Measurements from ENCODE around the gene WNT11. TPM values are rescaled to one million over a fixed set of nuclear protein-coding genes. Genes with fewer than 3 reads are reported as not detected.
"Not testable (repeated sequence)": the region's sequence is repeated elsewhere in the genome, so short reads cannot be mapped to it uniquely, and the experiment has no call there.

WNT11 gene
- total RNA-seq, 1 experiment from 2014 or later, result not detected

DNA sequence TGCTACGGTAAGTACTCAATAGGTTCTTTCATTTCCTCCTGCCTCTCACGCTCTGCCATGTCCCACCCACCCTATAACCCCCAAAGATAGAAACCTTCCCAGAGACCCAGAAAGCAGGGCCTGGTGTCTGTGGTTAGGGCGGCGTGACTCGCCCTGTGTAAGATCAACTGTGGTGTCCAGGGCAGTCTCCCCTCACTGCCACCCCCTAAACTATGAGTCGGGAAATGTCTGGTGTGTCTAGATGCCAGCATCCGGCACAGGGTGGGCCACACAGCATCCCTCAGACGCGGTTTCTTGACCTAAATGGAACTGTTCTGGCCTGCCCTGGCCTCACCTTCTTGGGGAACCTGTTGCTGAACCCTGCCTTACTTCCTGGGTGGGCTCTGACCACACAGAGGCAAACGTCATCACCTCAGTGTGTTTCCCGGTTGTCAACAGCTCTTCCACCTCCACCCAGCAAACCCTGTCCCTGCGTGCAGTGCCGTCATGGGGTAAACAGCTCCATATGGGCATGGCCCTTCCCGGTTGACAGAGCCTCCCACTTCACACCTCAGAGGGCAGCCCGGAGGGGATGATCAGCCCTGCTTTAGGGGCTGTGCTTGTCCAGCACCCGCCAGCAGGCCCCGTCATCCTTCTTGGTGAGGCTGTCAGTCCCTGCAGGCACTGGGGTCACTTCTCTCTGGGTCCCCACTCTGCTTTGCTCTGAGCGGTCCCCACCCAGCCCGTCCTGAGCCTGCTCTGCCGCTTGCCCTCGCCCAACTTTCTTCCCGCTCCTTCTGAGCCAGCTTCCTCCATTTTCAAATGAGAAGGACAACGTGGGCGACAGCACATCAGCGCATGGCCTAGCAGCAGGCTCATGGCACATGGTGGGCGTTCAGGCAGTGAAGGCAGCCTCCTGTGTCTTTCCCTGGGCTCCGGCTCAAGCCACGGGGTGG is 6.0 kb downstream of the WNT11 start:
- H3K4me3 ChIP-seq, result no peak overlapping the region
- DNase-seq, result no peak
- H3K27me3 ChIP-seq, result no peaks in the 10 kb centered on the region
- no peaks in the 10 kb centered on the region for H3K36me3 ChIP-seq
- H3K9me3 ChIP-seq, result no peaks in the 10 kb centered on the region

DNA sequence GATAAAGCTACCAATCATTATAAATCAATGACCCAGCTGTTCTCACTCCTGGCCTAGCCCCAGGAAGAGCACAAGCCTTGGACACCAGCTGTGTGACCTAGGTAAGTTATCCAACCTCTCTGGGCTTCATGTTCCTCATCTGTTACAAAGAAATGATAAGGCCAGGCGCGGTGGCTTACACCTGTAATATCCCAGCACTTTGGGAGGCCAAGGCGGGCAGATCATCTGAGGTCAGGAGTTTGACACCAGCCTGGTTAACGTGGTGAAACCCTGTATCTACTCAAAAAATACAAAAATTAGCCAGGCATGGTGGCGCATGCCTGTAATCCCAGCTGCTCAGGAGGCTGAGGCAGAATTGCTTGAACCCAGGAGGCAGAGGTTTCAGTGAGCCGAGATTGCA is 7.6 kb downstream of the WNT11 start:
- not testable (repeated sequence) for H3K27me3 ChIP-seq, DNase-seq, H3K36me3 ChIP-seq, H3K4me3 ChIP-seq, H3K9me3 ChIP-seq

DNA sequence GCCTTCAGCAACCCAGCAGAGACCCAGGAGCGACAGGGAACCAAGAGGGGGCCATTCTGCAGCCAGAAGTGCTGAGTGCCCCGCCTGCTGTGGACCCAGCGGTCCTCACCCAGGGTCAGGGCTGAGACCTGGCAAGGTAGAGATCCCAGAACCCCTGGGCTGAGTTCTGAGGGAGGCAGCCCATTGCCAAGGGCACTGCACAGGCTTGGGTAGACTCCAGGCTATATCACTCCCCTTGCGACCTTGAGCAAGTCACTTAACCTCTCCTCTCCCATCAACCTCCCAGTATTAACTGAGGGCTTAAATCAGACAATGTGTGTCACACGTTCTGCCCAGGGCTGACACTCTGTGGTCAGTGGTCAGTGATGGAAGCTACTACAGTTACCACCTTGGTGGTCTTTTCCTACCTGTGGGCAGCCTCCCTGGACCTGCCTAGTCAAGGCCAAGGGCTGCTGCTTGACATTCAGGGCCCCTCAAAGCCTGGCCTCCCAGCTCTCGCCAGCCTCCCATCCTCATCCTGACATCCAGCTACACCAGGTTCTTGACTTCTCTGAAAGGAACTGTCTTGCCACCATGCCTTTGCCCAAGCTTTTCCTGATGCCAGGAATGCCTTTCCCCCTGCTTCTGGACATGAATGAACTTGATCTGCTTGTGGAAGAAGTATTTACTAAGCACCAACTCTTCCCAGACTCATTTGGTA is 8.2 kb downstream of the WNT11 start:
- no peak for DNase-seq
- H3K27me3 ChIP-seq, result no peaks in the 10 kb centered on the region
- no peaks in the 10 kb centered on the region for H3K36me3 ChIP-seq
- no peaks in the 10 kb centered on the region for H3K9me3 ChIP-seq
- no peak overlapping the region for H3K4me3 ChIP-seq

DNA sequence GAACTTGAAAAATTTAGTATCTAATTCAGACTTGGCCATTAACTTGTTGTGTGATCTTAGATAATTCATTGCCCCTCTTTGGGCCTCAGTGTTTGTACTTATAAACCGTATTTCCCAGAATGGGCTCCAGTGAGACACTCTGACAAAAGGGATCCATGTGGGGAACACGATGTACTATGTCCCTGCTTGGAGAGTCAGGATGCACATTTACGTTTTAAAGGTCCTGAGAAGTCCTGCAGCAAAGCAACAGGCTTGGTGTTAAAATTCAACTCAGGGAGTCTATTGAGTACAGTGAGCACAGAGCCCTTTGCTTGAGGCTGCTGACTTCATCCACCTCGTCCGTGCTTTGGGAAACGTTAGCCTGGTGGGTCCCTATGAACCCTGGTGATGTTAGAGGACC is 9.0 kb downstream of the WNT11 start:
- Histone ChIP-seq H3K4me3 (no peak overlapping the region), H3K9me3 (no peaks in the 10 kb centered on the region), H3K27me3 (no peaks in the 10 kb centered on the region), H3K36me3 (no peaks in the 10 kb centered on the region)
- DNase-seq, result no peak

DNA sequence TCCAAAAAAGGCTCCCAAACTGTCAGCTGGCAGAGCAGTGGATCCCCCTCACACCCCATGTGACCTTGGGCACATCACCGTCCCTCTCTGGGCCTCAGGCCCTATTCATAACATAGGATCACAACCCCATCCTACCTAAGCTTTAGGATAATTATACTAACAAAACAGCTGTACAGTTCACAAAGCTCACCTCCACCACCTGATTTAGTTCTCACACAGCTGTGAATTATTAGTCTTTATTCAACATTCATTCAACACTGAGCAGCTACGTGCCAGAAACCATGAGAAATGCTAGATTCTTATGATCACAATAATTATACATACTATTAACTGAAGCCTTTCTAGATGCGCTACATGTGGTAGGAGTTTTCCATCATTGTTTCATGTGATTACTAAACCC is 9.5 kb downstream of the WNT11 start:
- DNase-seq, result no peak
- Histone ChIP-seq H3K4me3 (no peak overlapping the region), H3K27me3 (no peaks in the 10 kb centered on the region), H3K9me3 (no peaks in the 10 kb centered on the region), H3K36me3 (no peaks in the 10 kb centered on the region)

DNA sequence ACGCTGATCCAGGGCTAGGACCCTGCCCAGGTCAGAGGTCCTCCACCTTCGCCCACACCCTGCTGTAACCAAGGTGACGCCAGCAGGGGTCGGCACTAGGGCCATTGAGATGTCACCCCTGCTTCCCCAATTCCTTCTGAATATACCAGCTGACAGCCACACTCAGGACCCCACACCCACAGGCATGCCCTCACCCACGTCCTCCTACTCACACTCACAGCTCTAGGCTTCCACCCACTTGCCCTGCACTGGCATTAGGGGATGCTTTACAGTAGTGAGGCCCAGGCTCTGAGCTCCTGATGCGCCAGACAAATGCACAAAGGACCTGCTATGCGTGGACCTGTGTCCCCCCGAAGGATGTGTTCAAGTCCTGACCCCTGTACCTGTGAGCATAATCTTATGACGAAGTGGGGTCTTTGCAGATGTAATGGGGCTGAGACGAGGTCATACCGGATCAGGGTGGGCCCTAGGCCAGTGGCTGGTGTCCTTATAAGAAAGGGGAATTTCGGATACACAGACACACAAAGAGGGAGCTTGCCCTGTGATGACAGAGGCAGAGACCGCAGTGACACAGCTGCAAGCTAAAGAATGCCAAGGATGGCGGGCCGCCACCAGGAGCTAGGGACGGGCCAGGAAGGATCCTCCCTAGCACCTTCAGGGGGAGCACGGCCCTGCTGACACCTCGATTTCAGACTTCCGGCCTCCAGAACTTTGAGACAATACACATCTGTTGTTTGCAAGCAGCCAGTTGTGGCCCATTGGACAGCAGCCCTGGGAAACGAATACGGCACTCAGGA is 11.2 kb downstream of the WNT11 start:
- H3K36me3 ChIP-seq, result no peaks in the 10 kb centered on the region
- no peaks in the 10 kb centered on the region for H3K9me3 ChIP-seq
- no peak overlapping the region for H3K4me3 ChIP-seq
- DNase-seq, result no peak
- no peaks in the 10 kb centered on the region for H3K27me3 ChIP-seq

DNA sequence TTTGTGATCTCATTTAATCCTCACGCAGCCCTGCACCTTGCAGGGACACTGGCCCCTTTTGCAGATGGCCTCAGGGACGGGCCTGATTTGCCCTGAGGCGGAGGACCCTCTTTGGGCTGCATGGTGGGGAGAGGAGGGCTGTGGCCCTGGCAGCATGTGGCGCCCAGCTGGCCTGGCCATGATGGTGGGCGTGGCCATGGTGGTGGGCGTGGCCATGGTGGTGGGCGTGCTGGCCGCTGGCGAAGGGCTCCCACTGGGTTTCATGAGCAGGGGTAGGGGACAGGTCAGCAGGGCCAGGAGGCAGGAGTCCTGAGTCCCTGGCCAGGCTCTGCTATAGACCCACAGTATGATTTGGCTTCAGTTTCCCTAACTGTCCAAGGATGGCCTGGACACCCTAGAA is 13.1 kb downstream of the WNT11 start:
- Histone ChIP-seq H3K27me3 (no peaks in the 10 kb centered on the region), H3K36me3 (no peaks in the 10 kb centered on the region), H3K4me3 (no peak overlapping the region), H3K9me3 (no peaks in the 10 kb centered on the region)
- DNase-seq, result no peak

DNA sequence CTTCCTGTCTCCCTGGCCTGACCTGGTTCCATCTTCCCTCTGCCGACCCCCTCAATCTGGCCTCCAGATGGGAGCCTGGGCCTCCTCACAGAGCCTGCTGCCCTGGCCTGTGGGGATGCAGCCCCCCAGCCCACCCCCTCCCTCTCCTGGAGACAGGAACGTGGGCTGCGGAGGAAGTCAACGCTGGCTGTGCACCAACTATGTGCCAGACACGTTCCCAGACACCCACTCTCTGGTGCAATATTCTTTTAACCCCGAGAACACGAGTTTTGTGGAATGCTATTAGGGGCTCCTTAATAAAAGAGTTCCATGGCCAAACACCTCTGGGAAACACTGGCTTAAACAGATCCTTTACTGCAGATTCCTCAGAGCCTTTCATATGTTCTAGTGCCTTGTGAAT is 15.9 kb downstream of the WNT11 start:
- no peak overlapping the region for H3K4me3 ChIP-seq
- H3K27me3 ChIP-seq, result no peaks in the 10 kb centered on the region
- DNase-seq, result no peak
- H3K36me3 ChIP-seq, result no peaks in the 10 kb centered on the region
- H3K9me3 ChIP-seq, result no peaks in the 10 kb centered on the region

DNA sequence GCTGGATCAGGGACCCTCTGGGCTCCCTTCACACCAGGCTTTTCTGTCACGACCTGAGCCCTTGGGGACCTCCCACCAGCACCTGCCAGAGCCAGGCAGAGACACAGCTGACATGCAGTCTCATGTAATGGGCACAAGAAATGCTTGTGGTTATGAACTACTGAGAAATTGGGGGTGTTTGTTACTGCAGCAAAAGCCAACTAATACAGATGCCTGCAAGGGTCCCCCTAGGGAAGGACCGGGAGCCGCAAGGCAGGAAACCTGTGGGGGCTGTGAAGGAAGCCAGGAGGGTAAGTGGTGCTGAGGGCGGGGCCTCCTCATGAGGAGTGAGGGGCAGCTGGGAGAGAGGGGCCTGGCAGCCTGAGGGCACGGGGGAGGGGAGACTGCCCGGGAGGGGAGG is 16.6 kb downstream of the WNT11 start:
- Histone ChIP-seq H3K36me3 (no peaks in the 10 kb centered on the region), H3K4me3 (no peak overlapping the region), H3K27me3 (no peaks in the 10 kb centered on the region), H3K9me3 (no peaks in the 10 kb centered on the region)
- no peak for DNase-seq

DNA sequence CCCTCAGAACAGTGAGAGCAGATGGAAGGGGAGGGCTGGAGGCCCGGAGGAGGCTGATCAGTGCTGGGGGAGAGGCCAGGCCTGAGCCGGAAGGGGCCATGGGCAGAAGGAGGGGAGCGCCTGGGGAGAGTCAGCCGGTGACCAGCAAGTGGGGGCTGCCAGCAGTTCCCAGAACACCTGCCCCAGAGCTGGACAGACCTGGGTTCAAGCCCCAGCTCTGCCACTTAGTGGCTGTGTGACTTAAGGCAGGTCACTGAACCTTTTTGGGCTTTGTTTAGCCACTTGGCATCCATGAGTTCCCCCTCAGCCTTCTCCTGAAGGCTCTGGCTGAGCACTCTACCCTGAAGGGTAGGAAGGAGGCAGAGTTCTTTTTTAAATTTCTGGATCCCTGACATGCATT is 17.4 kb downstream of the WNT11 start:
- H3K9me3 ChIP-seq, result no peaks in the 10 kb centered on the region
- DNase-seq, result no peak
- no peaks in the 10 kb centered on the region for H3K36me3 ChIP-seq
- no peaks in the 10 kb centered on the region for H3K27me3 ChIP-seq
- no peak overlapping the region for H3K4me3 ChIP-seq

DNA sequence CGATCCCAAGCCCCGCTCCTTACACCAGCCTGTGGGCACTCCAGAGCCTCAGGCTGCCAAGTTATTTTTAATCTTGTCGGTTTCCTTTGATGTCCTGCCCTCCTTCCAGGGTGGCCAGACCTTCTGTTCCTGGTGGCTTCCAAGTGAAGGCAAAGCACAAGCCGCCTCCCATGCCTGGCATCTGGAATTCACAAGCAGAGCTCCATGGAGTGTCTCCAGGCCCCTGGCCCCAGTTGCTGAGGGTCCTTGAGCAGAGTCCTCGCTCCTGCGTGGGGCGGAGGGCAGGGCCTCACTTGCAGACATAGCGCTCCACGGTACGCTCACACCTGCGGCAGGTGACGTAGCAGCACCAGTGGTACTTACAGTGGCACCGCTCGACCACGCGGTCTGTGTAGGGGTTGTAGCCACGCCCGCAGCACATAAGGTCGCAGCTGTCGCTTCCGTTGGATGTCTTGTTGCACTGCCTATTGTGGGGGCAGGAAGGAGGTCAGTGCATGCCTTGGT is 19.5 kb downstream of the WNT11 start:
- DNase-seq, result no peak
- H3K9me3 ChIP-seq, result no peaks in the 10 kb centered on the region
- H3K4me3 ChIP-seq, result no peak overlapping the region
- H3K27me3 ChIP-seq, result no peaks in the 10 kb centered on the region
- no peaks in the 10 kb centered on the region for H3K36me3 ChIP-seq

DNA sequence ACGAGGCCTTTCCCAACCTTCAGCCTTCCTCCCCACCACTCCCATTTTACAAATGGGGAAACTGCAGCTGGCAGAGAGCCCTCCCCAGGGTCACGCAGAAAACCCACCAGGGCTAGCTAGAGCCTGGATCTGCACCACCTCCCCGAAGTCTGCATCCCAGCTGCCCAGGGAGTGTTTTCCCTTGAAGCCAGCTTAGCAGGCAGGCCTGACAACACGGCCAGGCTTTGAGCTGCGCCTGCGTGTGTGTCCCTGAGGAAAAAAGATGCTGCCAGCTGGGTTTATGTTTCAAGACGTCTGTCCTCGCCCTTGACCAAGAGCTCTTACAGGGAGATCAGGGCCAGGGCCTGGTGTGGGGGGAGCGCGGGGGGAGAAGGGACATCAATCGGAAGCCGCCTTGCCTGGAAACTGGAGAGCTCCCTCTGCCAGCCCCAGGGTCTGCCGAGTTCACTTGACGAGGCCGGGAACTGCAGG is 20.3 kb downstream of the WNT11 start:
- Histone ChIP-seq H3K9me3 (no peaks in the 10 kb centered on the region), H3K4me3 (no peak overlapping the region), H3K27me3 (no peaks in the 10 kb centered on the region), H3K36me3 (no peaks in the 10 kb centered on the region)
- DNase-seq, result no peak

DNA sequence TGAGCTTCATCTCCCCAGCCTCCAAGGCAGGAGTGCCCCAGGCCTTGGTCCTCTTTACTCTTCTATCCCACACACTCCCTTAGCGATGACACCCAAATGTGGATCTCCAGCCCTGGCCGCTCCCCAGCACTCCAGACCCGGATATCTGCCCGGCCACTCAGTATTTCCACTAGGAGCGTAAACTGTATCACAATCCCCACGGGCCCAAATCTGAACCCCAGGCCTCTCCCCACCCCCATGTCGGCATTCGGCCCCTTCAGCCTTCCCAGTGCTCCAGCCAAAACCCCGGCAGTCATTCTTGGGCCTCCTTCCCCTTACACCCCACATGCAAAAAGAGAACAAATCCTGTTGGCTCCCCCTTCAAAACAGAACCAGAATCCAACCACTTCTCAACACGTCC is 20.8 kb downstream of the WNT11 start:
- no peaks in the 10 kb centered on the region for H3K27me3 ChIP-seq
- H3K9me3 ChIP-seq, result no peaks in the 10 kb centered on the region

DNA sequence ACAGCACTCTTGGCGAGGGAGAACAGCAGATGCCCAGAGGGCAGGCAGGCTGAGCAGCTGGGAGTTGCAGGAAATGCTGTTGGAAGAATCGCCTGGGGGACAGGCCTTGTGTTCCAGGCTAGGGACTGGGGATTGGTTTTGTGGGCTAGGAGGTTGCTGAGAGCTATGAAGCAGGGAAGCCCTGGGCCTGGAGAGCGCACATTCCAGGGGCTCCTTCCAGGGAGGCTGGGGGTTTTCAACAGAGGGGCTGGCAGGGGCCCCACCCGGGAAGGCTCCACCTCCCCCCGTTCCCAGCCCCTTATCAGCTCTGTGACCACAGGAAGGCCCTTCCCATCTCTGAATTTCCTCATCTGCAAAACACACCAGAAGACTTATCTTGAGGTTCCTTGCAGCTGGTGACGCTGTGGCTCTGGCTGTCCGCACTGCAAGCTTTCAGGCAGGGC is 21.7 kb downstream of the WNT11 start:
- H3K36me3 ChIP-seq, result no peaks in the 10 kb centered on the region
- H3K4me3 ChIP-seq, result no peak overlapping the region
- H3K9me3 ChIP-seq, result no peaks in the 10 kb centered on the region
- no peaks in the 10 kb centered on the region for H3K27me3 ChIP-seq
- DNase-seq, result no peak

More for the DNA sequence above, 20.8 kb downstream of the WNT11 start:
- no peak for DNase-seq
- H3K36me3 ChIP-seq, result no peaks in the 10 kb centered on the region
- no peak overlapping the region for H3K4me3 ChIP-seq

DNA sequence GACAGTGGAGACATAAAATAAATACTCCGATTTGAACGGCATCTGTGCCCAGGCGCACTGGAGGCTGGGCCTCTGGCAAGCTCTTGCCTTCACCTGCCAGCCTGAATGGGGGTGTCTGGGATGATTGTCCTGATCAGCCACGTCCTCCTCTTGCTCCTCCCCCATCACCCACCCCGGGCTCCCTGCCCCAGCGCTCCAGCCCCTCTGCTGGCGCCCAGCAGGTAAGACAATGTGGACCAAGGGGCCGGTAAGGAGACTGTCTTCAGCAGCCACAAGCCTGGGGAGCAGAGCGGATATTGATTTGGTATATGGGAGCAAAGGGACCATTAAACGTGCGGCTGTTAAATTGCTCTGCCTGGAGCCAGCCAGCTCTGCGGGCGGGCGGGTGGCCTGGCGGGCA is 24.9 kb downstream of the WNT11 start:
- no peak for DNase-seq
- Histone ChIP-seq H3K36me3 (no peaks in the 10 kb centered on the region), H3K4me3 (no peak overlapping the region), H3K27me3 (no peaks in the 10 kb centered on the region), H3K9me3 (no peaks in the 10 kb centered on the region)

DNA sequence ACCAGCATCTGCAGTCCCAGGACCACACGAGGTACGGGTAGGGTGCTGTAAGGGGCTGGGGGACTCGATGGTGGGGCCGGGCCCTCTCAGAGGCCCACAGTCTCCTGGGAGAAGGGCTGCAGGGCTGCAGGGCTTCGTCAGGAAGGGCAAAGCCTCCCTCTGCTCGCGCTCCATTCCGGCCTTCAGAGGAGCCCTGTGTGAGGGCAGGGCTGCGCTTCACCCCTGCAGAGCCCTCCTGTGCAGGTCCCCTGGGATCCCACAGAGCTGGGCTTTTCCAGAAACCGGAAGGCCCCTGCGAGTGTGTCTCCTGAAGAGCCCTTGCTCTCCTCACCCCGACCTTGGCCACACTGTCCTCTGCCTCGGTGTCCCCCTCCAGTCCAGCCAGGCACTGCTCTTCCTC is 27.2 kb downstream of the WNT11 start:
- Histone ChIP-seq H3K27me3 (no peaks in the 10 kb centered on the region), H3K36me3 (no peaks in the 10 kb centered on the region), H3K4me3 (no peak overlapping the region), H3K9me3 (no peaks in the 10 kb centered on the region)
- no peak for DNase-seq

DNA sequence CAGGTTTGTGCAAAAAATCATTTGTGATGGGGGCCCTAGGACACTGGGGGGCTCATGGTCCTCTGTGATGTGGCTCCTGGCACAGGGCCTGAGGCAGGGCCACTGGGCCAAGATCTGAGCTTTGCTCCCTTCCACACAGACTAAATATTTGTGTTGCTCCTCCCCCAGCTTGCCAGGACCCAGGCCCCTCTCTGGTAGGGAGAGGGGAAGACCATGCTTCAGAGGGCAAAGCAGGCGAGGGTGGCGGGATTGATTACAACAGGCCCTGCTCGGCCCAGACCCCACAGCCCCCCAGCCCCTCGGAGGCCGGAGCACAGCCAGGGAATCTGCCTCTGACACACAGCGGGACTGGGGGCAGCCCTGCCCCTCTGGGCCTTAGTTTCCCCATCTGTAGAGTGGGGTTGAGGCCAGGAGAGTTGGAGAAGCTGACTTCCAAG is 29.0 kb downstream of the WNT11 start:
- DNase-seq, result no peak
- no peaks in the 10 kb centered on the region for H3K27me3 ChIP-seq
- H3K36me3 ChIP-seq, result no peaks in the 10 kb centered on the region
- H3K9me3 ChIP-seq, result no peaks in the 10 kb centered on the region
- H3K4me3 ChIP-seq, result no peak overlapping the region
